Ishikawa (cell line): ENCODE data around the gene SPDL1.

Source experiments
- CEBPB ChIP-seq: IDR thresholded peaks from 2 replicates; pipeline ENCODE4 v1.6.1; 2012
- CREB1 ChIP-seq: IDR thresholded peaks from 2 replicates; pipeline ENCODE4 v1.6.1; 2012; ENCODE audit warnings: low read depth
- EGR1 ChIP-seq: IDR thresholded peaks from 2 replicates; pipeline ENCODE4 v1.6.1; 2012
- EP300 ChIP-seq: IDR thresholded peaks from 2 replicates; pipeline ENCODE4 v1.6.1; 2012; ENCODE audit warnings: borderline replicate concordance
- FOXM1 ChIP-seq: IDR thresholded peaks from 2 replicates; pipeline ENCODE4 v1.6.1; 2012; ENCODE audit warnings: low read depth, borderline replicate concordance
- MAX ChIP-seq: IDR thresholded peaks from 2 replicates; pipeline ENCODE4 v1.6.1; 2012
- NFIC ChIP-seq: IDR thresholded peaks from 2 replicates; pipeline ENCODE4 v1.6.1; 2012
- RAD21 ChIP-seq: IDR thresholded peaks from 2 replicates; pipeline ENCODE4 v1.6.1; 2012; ENCODE audit warnings: low read depth
- REST ChIP-seq: IDR thresholded peaks from 2 replicates; pipeline ENCODE4 v1.6.1; 2012; ENCODE audit warnings: low read depth, mild to moderate bottlenecking
- TAF1 ChIP-seq: IDR thresholded peaks from 2 replicates; pipeline ENCODE4 v1.6.1; 2012; ENCODE audit warnings: low read depth, mild to moderate bottlenecking
- TCF12 ChIP-seq: IDR thresholded peaks from 2 replicates; pipeline ENCODE4 v1.6.1; 2012; ENCODE audit warnings: low read depth
- TEAD4 ChIP-seq: IDR thresholded peaks from 2 replicates; pipeline ENCODE4 v1.6.1; 2012
- USF1 ChIP-seq: IDR thresholded peaks from 2 replicates; pipeline ENCODE4 v1.6.1; 2012
- YY1 ChIP-seq: IDR thresholded peaks from 2 replicates; pipeline ENCODE4 v1.6.1; 2012; ENCODE audit warnings: low read depth
- ZBTB7A ChIP-seq: IDR thresholded peaks from 2 replicates; pipeline ENCODE4 v1.6.1; 2012; ENCODE audit warnings: low read depth

Gene SPDL1

GRCh38 chr5:169569513-169569912, 14.1 kb upstream of the SPDL1 start:
- TF ChIP-seq TCF12 (no peak), USF1 (no peak), CEBPB (no peak), EGR1 (no peak), ZBTB7A (no peak)

- TF ChIP-seq TAF1 (no peak), TEAD4 (no peak), CREB1 (no peak), NFIC (no peak), CEBPB (no peak), TCF12 (no peak), EGR1 (no peak), RAD21 (no peak), EP300 (no peak), YY1 (no peak), ZBTB7A (no peak), REST (no peak), FOXM1 (no peak), USF1 (no peak), MAX (no peak)
Observed at GRCh38 chr5:169571355-169571754, 12.2 kb upstream of the SPDL1 start.

GRCh38 chr5:169574134-169574646, 9.4 kb upstream of the SPDL1 start:
- no peak for TF ChIP-seq TCF12
- no peak for TF ChIP-seq RAD21
- no peak for TF ChIP-seq EP300
- TF ChIP-seq CREB1, result no peak
- no peak for TF ChIP-seq TEAD4
- TF ChIP-seq USF1, result no peak
- no peak for TF ChIP-seq REST
- TF ChIP-seq FOXM1, result no peak
- TF ChIP-seq NFIC, result no peak
- TF ChIP-seq YY1, result no peak
- TF ChIP-seq TAF1, result no peak
- TF ChIP-seq CEBPB, result no peak
- TF ChIP-seq EGR1, result no peak

GRCh38 chr5:169576181-169576598, 7.4 kb upstream of the SPDL1 start:
- no peak for TF ChIP-seq CREB1
- no peak for TF ChIP-seq USF1
- no peak for TF ChIP-seq TEAD4
- TF ChIP-seq REST, result no peak
- TF ChIP-seq EP300, result no peak
